CD4-positive, alpha-beta T cell treated with Interleukin-15 for 4 hours (primary cell): Measurements from ENCODE around the gene TGM3.
"Not testable (repeated sequence)": the region's sequence is repeated elsewhere in the genome, so short reads cannot be mapped to it uniquely, and the experiment has no call there.

Experiments used
- DNase-seq: peaks from one replicate; pipeline ENCODE4 v3.0.0-alpha.2; 2020; ENCODE audit warnings: low spot score

Gene TGM3

GRCh38 chr20:2295886-2296515 is at the start of gene TGM3:
Gene TGM3 (plus strand): TSS chr20:2296001. CDS start chr20:2296064, 63 bp downstream.
- no peak for DNase-seq

- DNase-seq = no peak
These were observed 49.7 kb upstream of the TGM3 start for GRCh38 chr20:2246069-2246491.

GRCh38 chr20:2248837-2249236 is 47.0 kb upstream of the TGM3 start:
- no peak for DNase-seq

GRCh38 chr20:2249935-2250334 is 45.9 kb upstream of the TGM3 start:
- no peak for DNase-seq

- no peak for DNase-seq
These were observed 43.3 kb upstream of the TGM3 start for GRCh38 chr20:2252419-2252997.

- DNase-seq = no peak
These were observed 42.5 kb upstream of the TGM3 start for GRCh38 chr20:2253256-2253655.

- DNase-seq = no peak
These were observed 41.5 kb upstream of the TGM3 start for GRCh38 chr20:2254333-2254732.

- no peak for DNase-seq
These were observed 39.8 kb upstream of the TGM3 start for GRCh38 chr20:2255926-2256531.

- DNase-seq = no peak
These were observed 36.1 kb upstream of the TGM3 start for GRCh38 chr20:2259731-2260130.

- DNase-seq = no peak
These were observed 35.6 kb upstream of the TGM3 start for GRCh38 chr20:2260250-2260649.

- DNase-seq = no peak
These were observed 34.7 kb upstream of the TGM3 start for GRCh38 chr20:2261046-2261485.

- DNase-seq = no peak
These were observed 34.2 kb upstream of the TGM3 start for GRCh38 chr20:2261629-2262028.

- DNase-seq = no peak
These were observed 31.7 kb upstream of the TGM3 start for GRCh38 chr20:2264118-2264517.

GRCh38 chr20:2264621-2265374 is 31.0 kb upstream of the TGM3 start:
- DNase-seq = not testable (repeated sequence)

GRCh38 chr20:2273634-2274302 is 22.0 kb upstream of the TGM3 start:
- no peak for DNase-seq

- DNase-seq = no peak
These were observed 19.8 kb upstream of the TGM3 start for GRCh38 chr20:2276015-2276414.

- DNase-seq = no peak
These were observed 16.5 kb upstream of the TGM3 start for GRCh38 chr20:2279253-2279779.

GRCh38 chr20:2280082-2280481 is 15.7 kb upstream of the TGM3 start:
- no peak for DNase-seq

GRCh38 chr20:2281563-2281962 is 14.2 kb upstream of the TGM3 start:
- DNase-seq = no peak

GRCh38 chr20:2282181-2282580 is 13.6 kb upstream of the TGM3 start:
- DNase-seq = no peak

GRCh38 chr20:2283706-2284423 is 11.9 kb upstream of the TGM3 start:
- no peak for DNase-seq
